K562 treated with DMSO at 1 percent for 24 hours (cell line): ENCODE data around the gene ATG7. TPM values are rescaled to one million over a fixed set of nuclear protein-coding genes. Genes with fewer than 3 reads are reported as not detected.

ENCODE experiments used
- total RNA-seq: library from RNA; unstranded; fragments of 300-600 nt; gene quantifications from 2 replicates; pipeline ENCODE4 v1.2.3, GENCODE V29; 2022; ENCODE audit warnings: low read depth; ENCODE audit not compliant: insufficient read depth

Gene ATG7, protein sequence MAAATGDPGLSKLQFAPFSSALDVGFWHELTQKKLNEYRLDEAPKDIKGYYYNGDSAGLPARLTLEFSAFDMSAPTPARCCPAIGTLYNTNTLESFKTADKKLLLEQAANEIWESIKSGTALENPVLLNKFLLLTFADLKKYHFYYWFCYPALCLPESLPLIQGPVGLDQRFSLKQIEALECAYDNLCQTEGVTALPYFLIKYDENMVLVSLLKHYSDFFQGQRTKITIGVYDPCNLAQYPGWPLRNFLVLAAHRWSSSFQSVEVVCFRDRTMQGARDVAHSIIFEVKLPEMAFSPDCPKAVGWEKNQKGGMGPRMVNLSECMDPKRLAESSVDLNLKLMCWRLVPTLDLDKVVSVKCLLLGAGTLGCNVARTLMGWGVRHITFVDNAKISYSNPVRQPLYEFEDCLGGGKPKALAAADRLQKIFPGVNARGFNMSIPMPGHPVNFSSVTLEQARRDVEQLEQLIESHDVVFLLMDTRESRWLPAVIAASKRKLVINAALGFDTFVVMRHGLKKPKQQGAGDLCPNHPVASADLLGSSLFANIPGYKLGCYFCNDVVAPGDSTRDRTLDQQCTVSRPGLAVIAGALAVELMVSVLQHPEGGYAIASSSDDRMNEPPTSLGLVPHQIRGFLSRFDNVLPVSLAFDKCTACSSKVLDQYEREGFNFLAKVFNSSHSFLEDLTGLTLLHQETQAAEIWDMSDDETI
- 27.7 and 30.1 TPM in 2 replicates for total RNA-seq

DNA sequence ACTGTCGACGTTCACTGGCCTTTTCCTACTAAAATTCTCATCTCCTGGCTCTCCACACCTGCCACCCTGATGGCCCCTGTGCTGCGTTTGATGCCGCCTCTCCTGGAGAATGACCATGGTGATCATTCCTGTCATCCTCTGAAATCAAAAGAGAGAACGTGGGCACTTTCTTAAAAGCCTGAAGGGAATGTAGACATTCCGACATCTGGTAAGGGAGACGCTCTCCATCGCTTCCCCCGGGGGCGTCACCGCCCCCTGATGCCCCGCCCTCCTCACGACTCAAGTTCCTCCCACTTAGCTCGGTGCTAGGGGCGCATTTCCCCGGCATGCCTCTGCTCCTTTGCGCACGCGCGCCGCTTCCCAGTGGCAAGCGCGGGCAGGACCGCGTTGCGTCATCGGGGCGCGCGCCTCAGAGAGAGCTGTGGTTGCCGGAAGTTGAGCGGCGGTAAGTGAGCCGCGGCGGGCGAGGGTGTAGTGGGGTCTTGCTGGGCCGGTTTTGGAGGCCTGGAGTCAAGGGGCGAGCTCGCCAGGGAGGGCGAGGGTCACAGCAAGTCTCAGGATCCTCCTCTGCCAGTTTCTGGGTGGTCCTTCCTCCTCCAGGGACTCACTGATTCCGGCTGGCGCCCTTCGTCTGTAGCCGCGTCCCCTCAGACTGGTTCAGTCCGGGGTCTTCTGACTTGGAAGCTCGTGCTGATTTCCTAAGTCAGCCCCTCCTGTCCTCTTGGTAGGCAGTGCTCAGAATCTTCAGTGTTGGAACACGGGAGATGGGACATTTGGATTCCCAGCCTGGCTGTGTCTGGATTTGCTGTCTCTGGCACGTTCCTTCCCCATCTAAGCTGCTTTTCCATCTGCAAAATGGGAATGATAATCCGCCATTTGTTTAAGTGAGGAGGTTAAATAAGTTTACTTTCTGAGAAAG is at the start of gene ATG7:
ATG7 (plus strand) TSS at position 412 of the 919 bp plus-strand sequence. CDS start 26,299 bp downstream, outside the sequence.

Other genes starting within 250 kb of the ATG7 start
- gene HRH1, start 117.9 kb upstream of the ATG7 start, total RNA-seq, result 0.15 TPM in 1 of 2 replicates, not detected in the other